ENCODE measurements around the gene CREBL2. TPM values are rescaled to one million over a fixed set of nuclear protein-coding genes. Genes with fewer than 3 reads are reported as not detected.
"Not testable (repeated sequence)": the region's sequence is repeated elsewhere in the genome, so short reads cannot be mapped to it uniquely, and the experiment has no call there.

CREBL2 gene
- total RNA-seq, 1 experiment from 2014 or later, result 17.8 TPM

GRCh38 chr12:12651752-12652151 is 40.1 kb downstream of the CREBL2 start:
- intact Hi-C loops (cut with micrococcal nuclease; ENCODE audit: unreplicated experiment), result no loop called here

GRCh38 chr12:12652704-12653103 is 41.0 kb downstream of the CREBL2 start:
- H3K27ac ChIP-seq (ENCODE audit: low read depth, low read length, poor library complexity, severe bottlenecking); DNase-seq (ENCODE audit: low spot score); intact Hi-C loops (cut with micrococcal nuclease; ENCODE audit: unreplicated experiment); H3K9me3 ChIP-seq (ENCODE audit: low read depth, low read length, poor library complexity, severe bottlenecking); H3K27me3 ChIP-seq (replicated peaks; ENCODE audit: insufficient read depth, low read depth, low read length, poor library complexity); H3K4me3 ChIP-seq (ENCODE audit: low read depth, low read length, poor library complexity, severe bottlenecking); H3K36me3 ChIP-seq (ENCODE audit: insufficient read depth, low read length, poor library complexity, severe bottlenecking); H3K4me1 ChIP-seq (ENCODE audit: insufficient read depth, low read length, poor library complexity, severe bottlenecking); BruUV-seq (replicated peaks); POLR2A ChIA-PET (ENCODE audit: low non-redundant PET): not testable (repeated sequence)
- CTCF ChIA-PET, result interaction anchor here (0.6 kb wide), 1 partner anchor 583 kb away, joined by 8 read pairs; no protein-coding TSS in a partner anchor

More at GRCh38 chr12:12651752-12652151, 40.1 kb downstream of the CREBL2 start:
- BruUV-seq (replicated peaks), result no TSS peak
- POLR2A ChIA-PET (ENCODE audit: low non-redundant PET), result no interaction called here
- no peak overlapping the region for H3K4me3 ChIP-seq (ENCODE audit: low read depth, low read length, poor library complexity, severe bottlenecking)
- H3K9me3 ChIP-seq (ENCODE audit: low read depth, low read length, poor library complexity, severe bottlenecking), result peaks cover 9% of the 10 kb centered on the region
- CTCF ChIA-PET, result no interaction called here
- no peak for TF ChIP-seq EZH2 (IDR thresholded peaks at IDR 0.05; ENCODE audit: borderline replicate concordance, low read depth, low read length, poor library complexity, severe bottlenecking)
- no peak for TF ChIP-seq CTCF (conservative IDR thresholded peaks at IDR 0.05; ENCODE audit: low read depth, low read length)
- no peaks in the 10 kb centered on the region for H3K27me3 ChIP-seq (replicated peaks; ENCODE audit: insufficient read depth, low read depth, low read length, poor library complexity)
- no peak for DNase-seq (ENCODE audit: low spot score)
- peaks cover 3% of the 10 kb centered on the region for H3K4me1 ChIP-seq (ENCODE audit: insufficient read depth, low read length, poor library complexity, severe bottlenecking)
- no peak overlapping the region for H3K27ac ChIP-seq (ENCODE audit: low read depth, low read length, poor library complexity, severe bottlenecking)
- H3K36me3 ChIP-seq (ENCODE audit: insufficient read depth, low read length, poor library complexity, severe bottlenecking), result no peaks in the 10 kb centered on the region

- Histone ChIP-seq H3K4me1 (ENCODE audit: insufficient read depth, low read length, poor library complexity, severe bottlenecking) (peaks cover 3% of the 10 kb centered on the region), H3K36me3 (ENCODE audit: insufficient read depth, low read length, poor library complexity, severe bottlenecking) (no peaks in the 10 kb centered on the region), H3K4me3 (ENCODE audit: low read depth, low read length, poor library complexity, severe bottlenecking) (no peak overlapping the region), H3K9me3 (ENCODE audit: low read depth, low read length, poor library complexity, severe bottlenecking) (peaks cover 3% of the 10 kb centered on the region), H3K27ac (ENCODE audit: low read depth, low read length, poor library complexity, severe bottlenecking) (no peak overlapping the region), H3K27me3 (replicated peaks; ENCODE audit: insufficient read depth, low read depth, low read length, poor library complexity) (no peaks in the 10 kb centered on the region)
- no peak for TF ChIP-seq CTCF (conservative IDR thresholded peaks at IDR 0.05; ENCODE audit: low read depth, low read length)
- TF ChIP-seq EZH2 (IDR thresholded peaks at IDR 0.05; ENCODE audit: borderline replicate concordance, low read depth, low read length, poor library complexity, severe bottlenecking), result no peak
- ChIA-PET CTCF (no interaction called here), POLR2A (ENCODE audit: low non-redundant PET) (no interaction called here)
- BruUV-seq (replicated peaks), result no TSS peak
- no peak for DNase-seq (ENCODE audit: low spot score)
- intact Hi-C loops (cut with micrococcal nuclease; ENCODE audit: unreplicated experiment), result no loop called here
Measured at GRCh38 chr12:12653922-12654321, 42.2 kb downstream of the CREBL2 start.

GRCh38 chr12:12654691-12655460 is 43.2 kb downstream of the CREBL2 start:
- Histone ChIP-seq H3K27me3 (replicated peaks; ENCODE audit: insufficient read depth, low read depth, low read length, poor library complexity) (no peaks in the 10 kb centered on the region), H3K9me3 (ENCODE audit: low read depth, low read length, poor library complexity, severe bottlenecking) (no peaks in the 10 kb centered on the region), H3K4me1 (ENCODE audit: insufficient read depth, low read length, poor library complexity, severe bottlenecking) (peaks cover 3% of the 10 kb centered on the region), H3K27ac (ENCODE audit: low read depth, low read length, poor library complexity, severe bottlenecking) (no peak overlapping the region), H3K36me3 (ENCODE audit: insufficient read depth, low read length, poor library complexity, severe bottlenecking) (no peaks in the 10 kb centered on the region), H3K4me3 (ENCODE audit: low read depth, low read length, poor library complexity, severe bottlenecking) (no peak overlapping the region)
- TF ChIP-seq EZH2 (IDR thresholded peaks at IDR 0.05; ENCODE audit: borderline replicate concordance, low read depth, low read length, poor library complexity, severe bottlenecking), result no peak
- no peak for TF ChIP-seq CTCF (conservative IDR thresholded peaks at IDR 0.05; ENCODE audit: low read depth, low read length)
- BruUV-seq (replicated peaks), result no TSS peak
- CTCF ChIA-PET, result interaction anchor here (1.2 kb wide), 1 partner anchor 278 kb away, joined by 7 read pairs; no protein-coding TSS in a partner anchor
- intact Hi-C loops (cut with micrococcal nuclease; ENCODE audit: unreplicated experiment), result no loop called here
- POLR2A ChIA-PET (ENCODE audit: low non-redundant PET), result no interaction called here
- DNase-seq (ENCODE audit: low spot score), result no peak
